ENCODE measurements around the gene TXNRD2. TPM values are rescaled to one million over a fixed set of nuclear protein-coding genes. Genes with fewer than 3 reads are reported as not detected.
"Not testable (repeated sequence)": the region's sequence is repeated elsewhere in the genome, so short reads cannot be mapped to it uniquely, and the experiment has no call there.

TXNRD2 gene
- total RNA-seq, 1 donor from 2014 or later: 50.4 TPM

DNA sequence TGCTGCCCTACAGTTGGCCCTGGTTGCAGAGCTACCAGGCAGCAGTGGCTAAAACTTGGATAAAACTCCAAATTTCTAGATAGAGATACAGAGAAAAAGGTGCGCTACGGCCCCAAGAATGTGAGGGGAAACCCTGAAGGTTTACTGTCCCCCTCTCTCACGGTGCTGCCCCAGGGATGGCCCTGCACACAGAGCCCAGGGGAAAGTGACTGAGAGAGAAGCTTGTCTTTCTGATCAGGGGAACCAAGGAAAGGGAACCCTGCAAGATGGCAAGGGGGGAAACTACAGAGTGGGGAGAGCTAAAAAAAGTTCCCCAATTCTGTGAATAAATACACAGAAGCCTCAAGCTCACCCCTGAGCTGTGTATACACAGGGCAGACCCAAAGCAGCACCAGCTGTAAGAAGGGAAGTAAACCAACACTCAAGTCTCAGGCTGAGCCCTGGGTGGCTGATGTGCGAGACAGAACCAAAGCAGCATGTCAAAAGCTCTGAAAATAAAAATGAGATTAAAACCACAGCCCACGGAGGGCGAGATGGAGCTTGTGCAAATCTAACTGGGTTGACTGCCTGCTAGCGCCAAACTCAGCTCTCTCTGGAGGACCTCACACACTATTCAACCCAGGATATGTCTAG, 109.0 kb downstream of the TXNRD2 start:
- Histone ChIP-seq H3K27me3 (ENCODE audit: control insufficient read depth, insufficient read depth, low read length) (no peaks in the 10 kb centered on the region), H3K36me3 (ENCODE audit: control insufficient read depth, insufficient read depth, low read length) (no peaks in the 10 kb centered on the region), H3K4me3 (ENCODE audit: low read depth, low read length) (no peak overlapping the region)
- DNase-seq (ENCODE audit: low read depth): no peak
- TF ChIP-seq, protein P1, sequence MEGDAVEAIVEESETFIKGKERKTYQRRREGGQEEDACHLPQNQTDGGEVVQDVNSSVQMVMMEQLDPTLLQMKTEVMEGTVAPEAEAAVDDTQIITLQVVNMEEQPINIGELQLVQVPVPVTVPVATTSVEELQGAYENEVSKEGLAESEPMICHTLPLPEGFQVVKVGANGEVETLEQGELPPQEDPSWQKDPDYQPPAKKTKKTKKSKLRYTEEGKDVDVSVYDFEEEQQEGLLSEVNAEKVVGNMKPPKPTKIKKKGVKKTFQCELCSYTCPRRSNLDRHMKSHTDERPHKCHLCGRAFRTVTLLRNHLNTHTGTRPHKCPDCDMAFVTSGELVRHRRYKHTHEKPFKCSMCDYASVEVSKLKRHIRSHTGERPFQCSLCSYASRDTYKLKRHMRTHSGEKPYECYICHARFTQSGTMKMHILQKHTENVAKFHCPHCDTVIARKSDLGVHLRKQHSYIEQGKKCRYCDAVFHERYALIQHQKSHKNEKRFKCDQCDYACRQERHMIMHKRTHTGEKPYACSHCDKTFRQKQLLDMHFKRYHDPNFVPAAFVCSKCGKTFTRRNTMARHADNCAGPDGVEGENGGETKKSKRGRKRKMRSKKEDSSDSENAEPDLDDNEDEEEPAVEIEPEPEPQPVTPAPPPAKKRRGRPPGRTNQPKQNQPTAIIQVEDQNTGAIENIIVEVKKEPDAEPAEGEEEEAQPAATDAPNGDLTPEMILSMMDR (IDR thresholded peaks at IDR 0.05; ENCODE audit: insufficient read depth, low read length, poor library complexity, severe bottlenecking): no peak

DNA sequence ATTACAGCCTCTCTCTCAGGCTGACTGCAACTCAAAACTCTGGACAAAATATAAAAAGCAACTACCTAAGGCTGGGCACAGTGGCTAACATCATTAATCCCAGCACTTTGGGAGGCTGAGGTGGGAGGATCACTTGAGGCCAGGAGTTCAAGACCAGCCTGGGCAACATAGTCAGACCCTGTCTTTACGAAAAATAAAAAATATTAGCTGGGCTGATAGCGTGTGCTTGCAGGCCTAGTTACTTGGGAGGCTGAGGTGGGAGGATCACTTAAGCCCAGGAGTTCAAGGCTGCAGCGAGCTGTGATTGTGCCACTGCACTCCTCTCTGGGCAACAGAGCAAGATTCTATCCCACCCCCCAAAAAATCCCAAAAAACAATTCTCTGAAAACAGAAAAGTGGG, 109.6 kb downstream of the TXNRD2 start:
- H3K27me3 ChIP-seq (ENCODE audit: control insufficient read depth, insufficient read depth, low read length); DNase-seq (ENCODE audit: low read depth); H3K4me3 ChIP-seq (ENCODE audit: low read depth, low read length); H3K36me3 ChIP-seq (ENCODE audit: control insufficient read depth, insufficient read depth, low read length): not testable (repeated sequence)

DNA sequence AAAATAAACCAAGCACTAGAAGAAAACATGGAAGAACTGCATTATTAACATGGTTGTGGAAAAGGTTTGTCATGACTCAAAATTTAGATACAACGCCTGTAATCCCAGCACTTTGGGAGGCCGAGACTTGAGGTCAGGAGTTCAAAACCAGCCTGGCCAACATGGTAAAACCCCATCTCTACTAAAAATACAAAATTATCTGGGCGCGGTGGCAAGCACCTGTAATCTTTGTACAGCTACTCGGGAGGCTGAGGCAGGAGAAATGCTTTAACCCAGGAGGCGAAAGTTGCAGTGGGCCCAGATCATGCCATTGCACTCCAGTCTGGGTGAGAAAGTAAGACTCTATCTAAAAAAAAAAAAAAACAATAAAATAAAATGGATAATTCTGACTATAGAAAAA, 110.6 kb downstream of the TXNRD2 start:
- TF ChIP-seq, protein P1 (IDR thresholded peaks at IDR 0.05; ENCODE audit: insufficient read depth, low read length, poor library complexity, severe bottlenecking): no peak
- Histone ChIP-seq H3K27me3 (ENCODE audit: control insufficient read depth, insufficient read depth, low read length) (no peaks in the 10 kb centered on the region), H3K36me3 (ENCODE audit: control insufficient read depth, insufficient read depth, low read length) (no peaks in the 10 kb centered on the region), H3K4me3 (ENCODE audit: low read depth, low read length) (no peak overlapping the region)
- DNase-seq (ENCODE audit: low read depth): no peak

DNA sequence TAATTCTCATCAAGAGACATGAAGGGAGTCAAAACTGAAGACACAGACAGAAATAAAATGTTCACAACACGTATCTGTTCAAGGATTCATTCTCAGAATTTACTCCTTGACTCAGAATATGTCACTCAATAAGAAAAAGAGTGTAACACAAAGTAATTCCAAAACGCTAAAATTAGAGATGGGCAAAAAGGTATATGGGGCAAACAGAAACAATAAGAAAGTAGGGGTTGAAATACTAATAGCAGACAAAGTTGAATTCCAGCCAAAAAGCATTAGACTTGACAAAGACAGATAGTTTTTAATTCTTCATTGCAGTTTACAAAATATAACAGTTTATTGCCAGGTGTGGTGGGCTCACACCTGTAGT, 113.6 kb downstream of the TXNRD2 start:
- H3K4me3 ChIP-seq (ENCODE audit: low read depth, low read length): no peak overlapping the region
- TF ChIP-seq, protein P1 (IDR thresholded peaks at IDR 0.05; ENCODE audit: insufficient read depth, low read length, poor library complexity, severe bottlenecking): no peak
- DNase-seq (ENCODE audit: low read depth): no peak
- H3K36me3 ChIP-seq (ENCODE audit: control insufficient read depth, insufficient read depth, low read length): no peaks in the 10 kb centered on the region
- H3K27me3 ChIP-seq (ENCODE audit: control insufficient read depth, insufficient read depth, low read length): no peaks in the 10 kb centered on the region

DNA sequence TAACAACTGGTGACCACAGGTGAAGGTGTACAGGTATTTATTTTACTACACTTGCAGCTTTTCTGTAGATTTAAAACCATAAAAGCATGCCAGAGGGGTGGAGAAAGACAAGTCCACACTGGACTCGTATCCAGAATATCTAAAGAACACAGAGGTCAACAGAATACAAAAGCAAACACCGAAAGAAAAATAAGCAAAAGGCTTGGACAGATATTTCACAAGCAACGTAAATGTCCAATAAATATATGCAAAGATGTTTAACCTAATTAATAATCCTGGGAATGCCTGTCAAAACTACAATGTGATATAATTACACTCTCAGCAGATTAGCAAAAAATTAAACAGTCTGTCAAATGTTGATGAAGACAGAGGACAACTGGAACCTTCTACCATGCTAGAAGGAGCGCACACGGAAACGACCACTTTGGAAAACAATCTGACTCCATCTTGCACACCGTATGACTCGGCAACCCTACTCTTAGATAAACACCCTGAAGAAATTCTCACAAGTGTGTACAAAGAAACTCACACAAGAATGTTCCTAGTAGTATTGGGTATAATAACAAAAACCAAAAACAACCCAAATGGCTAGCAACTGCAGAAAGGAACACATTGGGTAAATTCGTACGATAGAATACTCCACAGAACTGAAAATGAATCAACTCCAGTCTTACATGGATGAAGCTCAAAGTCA, 114.1 kb downstream of the TXNRD2 start:
- Histone ChIP-seq H3K4me3 (ENCODE audit: low read depth, low read length) (no peak overlapping the region), H3K27me3 (ENCODE audit: control insufficient read depth, insufficient read depth, low read length) (no peaks in the 10 kb centered on the region), H3K36me3 (ENCODE audit: control insufficient read depth, insufficient read depth, low read length) (no peaks in the 10 kb centered on the region)
- no peak for DNase-seq (ENCODE audit: low read depth)
- TF ChIP-seq, protein P1 (IDR thresholded peaks at IDR 0.05; ENCODE audit: insufficient read depth, low read length, poor library complexity, severe bottlenecking): no peak

DNA sequence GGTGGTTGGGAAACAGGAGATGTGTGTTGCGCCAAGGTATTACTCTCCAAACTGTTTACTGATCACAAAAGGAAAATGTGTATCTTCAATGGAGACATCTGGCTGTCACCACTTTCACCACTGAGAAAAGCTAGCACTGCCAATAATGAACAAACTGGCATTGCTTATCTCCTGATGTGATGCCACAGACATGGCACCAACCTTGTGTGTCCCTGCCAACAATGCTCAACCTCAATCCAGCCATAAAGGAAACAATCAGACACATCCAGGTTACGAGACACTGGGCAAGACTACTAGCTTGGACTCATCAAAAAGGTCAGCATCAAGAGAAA, 115.0 kb downstream of the TXNRD2 start:
- Histone ChIP-seq H3K27me3 (ENCODE audit: control insufficient read depth, insufficient read depth, low read length) (no peaks in the 10 kb centered on the region), H3K36me3 (ENCODE audit: control insufficient read depth, insufficient read depth, low read length) (no peaks in the 10 kb centered on the region), H3K4me3 (ENCODE audit: low read depth, low read length) (no peak overlapping the region)
- DNase-seq (ENCODE audit: low read depth): no peak
- TF ChIP-seq, protein P1 (IDR thresholded peaks at IDR 0.05; ENCODE audit: insufficient read depth, low read length, poor library complexity, severe bottlenecking): no peak
